Gastrocnemius medialis (tissue), 4 donors: ENCODE results near the gene RTEL1.

Source experiments
- POLR2A ChIP-seq, 2 donors: fragments of 450-650 bp; IDR thresholded peaks; one replicate each; pipeline ENCODE4 v1.6.1; 2017; ENCODE audit warnings: antibody characterized with exemption in 2 of 2, mild to moderate bottlenecking in 2 of 2, moderate library complexity in 2 of 2
- TF ChIP-seq, protein P1 (sequence below), 5 experiments: fragments of 450-650 bp in 3 of 5; fragments of 200-600 bp in 2 of 5; sonication (generic) in 2 of 5; IDR thresholded peaks in 4 of 5; conservative IDR thresholded peaks in 1 of 5; 1 replicate in 4 of 5; 2 replicates in 1 of 5; pipeline ENCODE4 v1.5.1; 2016 to 2019; ENCODE audit warnings: antibody characterized with exemption in 5 of 5, mild to moderate bottlenecking in 3 of 5, moderate library complexity in 3 of 5

DNA sequence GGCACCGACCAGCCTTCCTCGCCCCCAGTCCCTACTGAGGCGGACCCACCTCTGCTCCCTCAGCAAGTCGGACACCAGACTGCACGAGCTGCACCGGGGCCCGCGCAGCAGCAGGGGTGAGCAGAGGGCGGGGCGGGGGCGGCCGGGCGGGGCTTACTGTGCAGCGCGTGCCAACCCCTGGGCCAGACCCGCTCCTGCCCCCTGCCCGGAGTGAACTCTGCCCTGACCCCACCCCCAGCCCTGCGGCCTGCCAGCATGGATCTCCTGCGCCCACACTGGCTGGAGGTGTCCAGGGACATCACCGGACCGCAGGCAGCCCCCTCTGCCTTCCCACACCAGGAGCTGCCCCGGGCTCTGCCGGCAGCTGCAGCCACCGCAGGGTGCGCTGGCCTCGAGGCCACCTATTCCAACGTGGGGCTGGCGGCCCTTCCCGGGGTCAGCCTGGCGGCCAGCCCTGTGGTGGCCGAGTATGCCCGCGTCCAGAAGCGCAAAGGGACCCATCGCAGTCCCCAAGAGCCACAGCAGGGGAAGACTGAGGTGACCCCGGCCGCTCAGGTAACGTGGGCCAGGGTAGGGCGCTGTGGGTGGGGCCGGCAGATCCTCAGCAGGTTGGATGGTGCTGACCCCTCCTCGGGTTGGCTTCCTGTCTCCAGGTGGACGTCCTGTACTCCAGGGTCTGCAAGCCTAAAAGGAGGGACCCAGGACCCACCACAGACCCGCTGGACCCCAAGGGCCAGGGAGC lies 80.0 kb downstream of the RTEL1 start:
- TF ChIP-seq, protein P1, sequence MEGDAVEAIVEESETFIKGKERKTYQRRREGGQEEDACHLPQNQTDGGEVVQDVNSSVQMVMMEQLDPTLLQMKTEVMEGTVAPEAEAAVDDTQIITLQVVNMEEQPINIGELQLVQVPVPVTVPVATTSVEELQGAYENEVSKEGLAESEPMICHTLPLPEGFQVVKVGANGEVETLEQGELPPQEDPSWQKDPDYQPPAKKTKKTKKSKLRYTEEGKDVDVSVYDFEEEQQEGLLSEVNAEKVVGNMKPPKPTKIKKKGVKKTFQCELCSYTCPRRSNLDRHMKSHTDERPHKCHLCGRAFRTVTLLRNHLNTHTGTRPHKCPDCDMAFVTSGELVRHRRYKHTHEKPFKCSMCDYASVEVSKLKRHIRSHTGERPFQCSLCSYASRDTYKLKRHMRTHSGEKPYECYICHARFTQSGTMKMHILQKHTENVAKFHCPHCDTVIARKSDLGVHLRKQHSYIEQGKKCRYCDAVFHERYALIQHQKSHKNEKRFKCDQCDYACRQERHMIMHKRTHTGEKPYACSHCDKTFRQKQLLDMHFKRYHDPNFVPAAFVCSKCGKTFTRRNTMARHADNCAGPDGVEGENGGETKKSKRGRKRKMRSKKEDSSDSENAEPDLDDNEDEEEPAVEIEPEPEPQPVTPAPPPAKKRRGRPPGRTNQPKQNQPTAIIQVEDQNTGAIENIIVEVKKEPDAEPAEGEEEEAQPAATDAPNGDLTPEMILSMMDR (IDR thresholded peaks at IDR 0.05 in 4 of 5, conservative IDR thresholded peaks at IDR 0.05 in 1 of 5) = no peak
- no peak for TF ChIP-seq POLR2A (IDR thresholded peaks at IDR 0.05)
